Stimulated activated CD4-positive, alpha-beta T cell treated with anti-CD3 and anti-CD28 coated beads, Interleukin-12 subunit alpha, Interleukin-12 subunit beta, amount 100 ng/mL, for 4 hours (primary cell): Measurements from ENCODE around the gene CLK2.

Experiments
- DNase-seq: peaks from one replicate; pipeline ENCODE4 v3.0.0-alpha.2; 2020

CLK2 gene

DNA sequence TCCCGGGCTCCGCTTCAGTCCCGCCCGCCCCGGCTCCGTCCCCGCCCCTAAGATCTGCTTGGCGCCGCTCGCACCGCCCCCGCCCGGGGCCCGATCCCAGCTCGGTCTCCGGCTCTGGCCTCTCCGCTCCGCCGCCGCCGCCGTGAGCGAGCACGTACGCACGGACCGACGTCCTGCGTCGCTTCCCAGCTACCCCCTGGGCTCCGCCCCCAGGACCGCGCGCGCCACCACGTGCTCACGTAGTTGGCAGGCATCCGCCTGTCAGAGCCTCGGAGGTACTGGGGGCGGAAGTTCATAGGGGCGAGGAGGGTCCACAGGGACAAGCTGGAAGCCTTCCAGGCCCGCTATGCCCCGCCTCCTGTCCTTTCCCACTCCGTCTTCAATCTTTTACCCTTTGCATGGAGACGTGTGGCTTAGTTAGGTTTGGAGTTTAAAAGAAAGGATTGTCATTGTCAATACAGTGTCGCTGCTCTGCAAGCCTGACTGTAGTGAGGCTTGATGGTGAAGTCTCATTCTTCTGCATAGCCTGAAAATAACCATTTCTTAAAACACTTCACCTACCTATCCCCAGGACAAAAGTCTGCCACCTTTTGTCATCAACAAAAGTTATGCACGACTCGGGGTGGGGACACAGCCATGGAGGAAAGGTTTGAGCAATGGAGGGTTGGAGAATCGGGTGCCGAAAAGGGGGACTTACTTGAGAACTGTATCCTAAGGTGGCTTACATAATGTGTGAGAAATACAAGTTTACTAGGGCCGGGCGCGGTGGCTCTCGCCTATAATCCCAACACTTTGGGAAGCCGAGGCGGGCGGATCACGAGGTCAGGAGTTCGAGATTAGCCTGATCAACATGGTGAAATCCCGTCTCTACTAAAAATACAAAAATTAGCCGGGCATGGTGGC is at the start of gene CLK2:
TSS of gene CLK2 (minus strand) at position 162 of the 903 bp plus-strand sequence. CDS start 2,527 bp downstream, outside the sequence.
- peak; percentile 97 for DNase-seq

DNA sequence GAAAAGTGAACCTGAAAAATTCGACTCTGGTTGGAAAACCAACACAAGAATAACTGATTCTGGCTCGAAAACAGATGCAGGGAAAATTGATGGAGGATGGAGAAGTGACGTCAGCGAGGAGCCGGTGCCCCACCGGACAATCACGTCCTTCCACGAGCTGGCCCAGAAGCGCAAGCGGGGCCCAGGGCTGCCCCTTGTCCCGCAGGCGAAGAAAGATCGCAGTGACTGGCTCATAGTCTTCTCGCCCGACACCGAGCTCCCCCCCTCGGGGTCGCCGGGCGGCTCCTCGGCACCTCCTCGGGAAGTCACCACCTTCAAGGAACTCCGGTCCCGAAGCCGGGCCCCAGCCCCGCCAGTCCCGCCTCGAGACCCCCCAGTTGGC is 49.3 kb upstream of the CLK2 start:
- no peak for DNase-seq

- no peak for DNase-seq
Measured at GRCh38 chr1:155321639-155322503, 48.6 kb upstream of the CLK2 start.

GRCh38 chr1:155320661-155321617 is 47.6 kb upstream of the CLK2 start, which contains the start of gene RUSC1:
TSS of gene RUSC1 (plus strand) at chr1:155320894. CDS start at chr1:155321774, 880 bp downstream.
- peak; percentile 69 for DNase-seq

- DNase-seq = no peak
Measured at GRCh38 chr1:155320252-155320651, 46.9 kb upstream of the CLK2 start.

DNA sequence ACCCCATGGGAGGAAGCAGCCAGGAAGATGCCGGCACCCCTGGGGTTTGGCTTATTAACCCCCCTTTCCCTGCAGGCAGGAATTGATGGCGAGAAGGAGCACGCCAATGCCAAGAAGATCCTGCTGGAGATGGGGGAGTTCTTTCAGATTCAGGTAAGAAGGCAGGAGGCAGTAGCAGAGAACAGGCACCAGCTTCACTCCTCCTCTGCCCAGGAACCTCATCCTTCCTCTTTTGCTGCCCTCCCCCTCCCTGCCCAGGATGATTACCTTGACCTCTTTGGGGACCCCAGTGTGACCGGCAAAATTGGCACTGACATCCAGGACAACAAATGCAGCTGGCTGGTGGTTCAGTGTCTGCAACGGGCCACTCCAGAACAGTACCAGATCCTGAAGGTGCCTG is 46.2 kb upstream of the CLK2 start:
- DNase-seq = no peak

GRCh38 chr1:155318082-155318481 is 44.8 kb upstream of the CLK2 start:
- DNase-seq = no peak

DNA sequence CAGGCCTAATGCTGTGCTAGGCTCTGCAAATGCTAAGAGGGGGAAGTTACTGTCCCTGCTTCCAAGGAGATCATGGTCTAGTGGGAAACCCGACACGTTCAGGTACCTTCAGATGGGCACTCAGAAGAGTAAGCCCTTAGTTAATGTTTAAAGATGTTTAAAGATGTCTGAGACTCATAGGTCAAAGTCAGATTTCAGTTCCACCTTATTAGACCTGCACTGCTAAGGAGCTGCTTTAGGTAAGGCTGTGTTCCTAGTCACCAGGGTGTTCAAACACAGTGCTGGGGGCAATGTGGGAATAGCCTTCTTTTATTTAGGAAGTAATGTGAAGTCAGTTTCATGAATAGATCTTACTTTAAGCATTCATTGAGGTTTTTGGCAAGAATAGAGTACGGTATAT is 43.6 kb upstream of the CLK2 start:
- DNase-seq = no peak

- no peak for DNase-seq
Measured at GRCh38 chr1:155313261-155313660, 40.0 kb upstream of the CLK2 start.

GRCh38 chr1:155309423-155310021 is 36.2 kb upstream of the CLK2 start:
- no peak for DNase-seq

DNA sequence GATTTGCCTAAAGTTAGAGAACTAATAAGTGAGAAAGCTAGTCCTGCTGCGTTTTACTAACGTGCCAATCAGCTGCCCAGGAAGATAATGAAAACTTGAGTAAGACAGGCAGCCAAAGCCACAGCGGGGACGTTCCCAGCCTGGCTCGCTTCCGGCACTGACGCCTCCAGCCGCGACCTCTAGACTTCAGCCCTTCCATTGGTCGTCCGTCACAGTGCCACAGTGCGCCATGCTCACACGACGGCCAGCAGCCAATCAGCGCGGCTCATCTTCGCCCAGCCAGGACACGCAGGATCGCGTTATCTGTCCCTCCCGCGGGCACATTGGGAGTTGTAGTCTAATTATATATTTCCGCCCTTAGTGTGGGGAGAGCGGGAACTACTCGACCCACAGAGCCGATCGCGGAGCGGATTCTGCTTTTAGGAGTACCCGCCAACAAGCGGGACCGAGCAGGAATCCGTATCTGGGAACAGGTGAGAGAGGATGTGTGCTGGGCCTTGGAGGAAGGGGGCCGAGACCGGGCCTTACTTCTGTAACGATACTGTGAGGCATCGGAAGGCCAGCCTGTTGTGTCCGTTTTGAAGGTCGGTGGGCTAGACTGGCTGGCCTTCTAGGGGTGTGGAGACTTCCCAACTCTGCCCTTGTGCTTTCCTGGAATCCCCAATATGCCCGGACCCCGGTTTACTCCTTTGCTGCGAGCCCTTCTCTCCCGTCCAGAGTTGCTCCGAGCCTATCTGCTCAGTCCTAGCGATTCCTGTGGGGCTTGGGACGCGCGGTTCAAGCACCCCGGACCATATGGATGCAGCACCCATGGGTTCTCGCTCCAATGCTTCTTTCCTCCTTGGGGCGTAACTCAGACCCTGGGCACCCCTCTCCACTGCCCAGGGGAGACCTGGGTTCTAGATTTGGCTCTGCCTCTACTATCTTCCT is 35.5 kb upstream of the CLK2 start, which contains the start of gene FDPS:
TSS of gene FDPS (plus strand) at position 374 of the 930 bp plus-strand sequence. CDS start 924 bp downstream, outside the sequence.
- DNase-seq = peak; percentile 93

GRCh38 chr1:155307247-155307740 is 34.0 kb upstream of the CLK2 start:
- no peak for DNase-seq

DNA sequence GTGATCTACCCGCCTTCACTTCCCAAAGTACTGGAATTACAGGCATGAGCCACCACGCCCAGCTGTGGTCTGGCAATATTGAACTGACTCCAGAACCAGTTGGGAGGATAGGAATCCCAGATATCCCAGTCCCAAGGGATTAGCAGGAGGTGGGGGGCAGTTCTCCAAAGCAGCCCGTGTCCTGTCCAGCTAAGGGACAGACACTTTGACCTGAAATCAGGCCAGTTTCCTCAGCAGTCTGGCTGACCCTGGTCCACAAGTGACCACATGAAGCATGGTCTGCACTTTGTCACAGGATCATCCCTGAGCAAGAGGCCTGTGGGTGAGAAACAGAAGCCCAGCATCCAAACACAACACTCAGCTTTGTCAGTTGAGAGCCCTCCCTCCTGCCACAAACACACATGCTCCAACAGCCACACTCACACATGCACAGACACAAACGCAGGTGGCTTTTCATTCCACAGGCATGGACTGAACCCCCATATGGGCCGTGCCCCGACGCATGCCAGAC is 32.6 kb upstream of the CLK2 start:
- no peak for DNase-seq

DNA sequence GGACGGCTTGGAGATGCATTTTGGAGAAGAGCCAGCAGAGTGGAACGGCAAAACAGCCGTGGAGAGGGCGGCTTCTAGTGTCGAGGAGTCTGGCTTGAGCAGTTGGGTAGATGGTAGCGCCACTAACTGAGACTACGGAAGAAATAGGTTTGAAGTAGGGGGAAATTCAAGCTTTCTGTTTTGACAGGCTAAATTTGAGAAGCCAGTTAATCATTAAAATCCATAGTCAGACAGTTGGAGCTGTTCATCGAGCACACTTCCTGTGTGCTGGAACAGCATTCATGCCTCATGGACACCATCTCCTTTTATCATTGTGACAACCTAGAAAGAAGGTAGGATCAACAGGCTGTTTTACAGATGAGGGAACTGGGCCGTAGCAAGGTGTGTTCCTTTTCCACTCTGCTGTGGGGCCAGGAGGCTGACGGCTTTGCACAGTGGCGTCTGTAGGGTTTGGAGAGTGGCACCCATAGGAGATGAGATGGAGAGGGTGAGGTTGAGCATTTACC is 31.3 kb upstream of the CLK2 start:
- no peak for DNase-seq

GRCh38 chr1:155301342-155301841 is 28.1 kb upstream of the CLK2 start, which contains the start of gene PKLR:
TSS of gene PKLR (minus strand) at chr1:155301438. CDS start at chr1:155301395, 43 bp downstream.
- DNase-seq = no peak

- DNase-seq = no peak
Measured at GRCh38 chr1:155300553-155301329, 27.4 kb upstream of the CLK2 start.

DNA sequence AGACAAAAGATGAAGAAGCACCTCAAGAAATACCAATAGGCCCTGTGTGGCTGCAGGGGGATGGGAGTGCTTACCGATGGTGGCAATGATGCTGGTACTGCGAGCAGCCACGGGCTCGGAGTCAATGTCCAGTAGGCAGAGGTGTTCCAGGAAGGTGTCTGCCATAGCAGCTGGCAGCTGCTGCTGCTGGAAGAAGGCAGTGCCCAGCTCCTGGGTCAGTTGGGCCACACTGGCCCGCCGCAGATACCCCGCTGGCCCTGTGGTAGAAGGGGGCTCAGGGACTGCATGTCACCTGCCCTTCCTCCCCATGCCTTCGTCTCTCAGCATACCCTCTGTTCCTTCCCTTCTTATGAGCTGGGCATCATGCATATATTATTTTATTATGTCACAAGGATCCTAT is 26.7 kb upstream of the CLK2 start:
- no peak for DNase-seq

DNA sequence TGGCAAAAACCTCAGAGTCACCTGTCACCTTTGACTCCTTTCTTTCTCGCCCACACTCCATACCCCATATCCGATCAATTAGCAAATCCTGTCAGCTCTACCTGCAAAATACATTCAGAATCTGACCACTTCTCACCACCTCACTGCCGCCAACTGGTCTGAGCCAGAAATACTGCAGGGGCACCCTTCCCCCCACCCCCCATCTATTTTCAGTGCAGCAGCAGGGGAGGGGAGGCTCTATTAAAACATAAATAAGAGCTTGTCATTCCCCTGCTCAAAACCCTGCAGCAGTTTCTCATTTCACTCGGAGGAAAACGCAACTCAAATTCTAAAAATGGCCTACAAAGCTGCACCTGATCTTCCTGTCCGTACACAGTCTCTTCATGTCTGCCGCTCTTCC is 24.1 kb upstream of the CLK2 start:
- no peak for DNase-seq

GRCh38 chr1:155296661-155297060 is 23.4 kb upstream of the CLK2 start:
- no peak for DNase-seq
